ENCODE measurements around the gene SDR42E2. TPM values are rescaled to one million over a fixed set of nuclear protein-coding genes. Genes with fewer than 3 reads are reported as not detected.

Gene SDR42E2
- total RNA-seq, 4 donors from 2014 or later: not detected

DNA sequence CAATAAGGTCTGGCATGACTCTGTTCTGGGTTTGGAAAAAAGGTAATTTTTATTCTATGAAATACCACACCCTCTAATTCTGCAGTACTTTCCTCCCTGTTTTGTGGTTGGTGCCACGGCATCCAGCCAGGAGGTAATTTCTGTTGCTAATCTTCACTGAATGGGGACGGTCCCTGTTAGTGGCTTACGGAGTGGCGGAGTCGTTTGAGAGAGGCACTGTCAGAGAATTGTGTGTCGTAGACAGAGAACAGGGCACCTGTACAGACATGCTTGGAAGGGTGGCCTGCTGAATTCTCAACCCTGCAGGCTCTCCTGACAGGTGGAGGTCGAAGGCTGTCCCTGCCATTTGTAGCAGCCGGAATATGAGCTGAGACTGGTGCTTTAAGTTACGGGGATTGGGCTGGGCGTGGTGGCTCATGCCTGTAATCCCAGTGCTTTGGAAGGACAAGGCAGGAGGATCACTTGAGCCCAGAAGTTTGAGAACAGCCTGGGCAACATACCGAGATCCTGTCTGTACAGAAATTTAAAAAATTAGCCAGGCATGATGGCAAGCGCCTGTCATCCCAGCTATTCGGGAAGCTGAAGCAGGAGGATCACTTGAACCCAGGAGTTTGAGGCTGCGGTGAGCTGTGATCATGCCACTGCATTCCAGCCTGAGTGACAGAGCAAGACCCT, 77.0 kb downstream of the SDR42E2 start:
- TF ChIP-seq EP300 (IDR thresholded peaks at IDR 0.05) (no peak), POLR2AphosphoS5 (IDR thresholded peaks at IDR 0.05) (no peak), POLR2A (IDR thresholded peaks at IDR 0.05; ENCODE audit: low read depth) (no peak)
- TF ChIP-seq, protein P1, sequence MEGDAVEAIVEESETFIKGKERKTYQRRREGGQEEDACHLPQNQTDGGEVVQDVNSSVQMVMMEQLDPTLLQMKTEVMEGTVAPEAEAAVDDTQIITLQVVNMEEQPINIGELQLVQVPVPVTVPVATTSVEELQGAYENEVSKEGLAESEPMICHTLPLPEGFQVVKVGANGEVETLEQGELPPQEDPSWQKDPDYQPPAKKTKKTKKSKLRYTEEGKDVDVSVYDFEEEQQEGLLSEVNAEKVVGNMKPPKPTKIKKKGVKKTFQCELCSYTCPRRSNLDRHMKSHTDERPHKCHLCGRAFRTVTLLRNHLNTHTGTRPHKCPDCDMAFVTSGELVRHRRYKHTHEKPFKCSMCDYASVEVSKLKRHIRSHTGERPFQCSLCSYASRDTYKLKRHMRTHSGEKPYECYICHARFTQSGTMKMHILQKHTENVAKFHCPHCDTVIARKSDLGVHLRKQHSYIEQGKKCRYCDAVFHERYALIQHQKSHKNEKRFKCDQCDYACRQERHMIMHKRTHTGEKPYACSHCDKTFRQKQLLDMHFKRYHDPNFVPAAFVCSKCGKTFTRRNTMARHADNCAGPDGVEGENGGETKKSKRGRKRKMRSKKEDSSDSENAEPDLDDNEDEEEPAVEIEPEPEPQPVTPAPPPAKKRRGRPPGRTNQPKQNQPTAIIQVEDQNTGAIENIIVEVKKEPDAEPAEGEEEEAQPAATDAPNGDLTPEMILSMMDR (IDR thresholded peaks at IDR 0.05): no peak
- Histone ChIP-seq H3K4me1 (peaks cover 18 to 58% (median 39%) of the 10 kb centered on the region in 4 donors), H3K27ac (replicated peaks in 1 of 4) (peak overlapping the region; percentile 62 to 68 (median 66)), H3K27me3 (no peaks in the 10 kb centered on the region), H3K36me3 (peaks cover 6 to 23% (median 14%) of the 10 kb centered on the region in 4 donors), H3K9me3 (no peaks in the 10 kb centered on the region), H3K4me3 (no peak overlapping the region)
- WGBS: 83% methylated on average over 13 of the region's 14 CpGs
- intact Hi-C loops (cut with DNase I): no loop called here
- no peak for DNase-seq (ENCODE audit: extremely low spot score)

DNA sequence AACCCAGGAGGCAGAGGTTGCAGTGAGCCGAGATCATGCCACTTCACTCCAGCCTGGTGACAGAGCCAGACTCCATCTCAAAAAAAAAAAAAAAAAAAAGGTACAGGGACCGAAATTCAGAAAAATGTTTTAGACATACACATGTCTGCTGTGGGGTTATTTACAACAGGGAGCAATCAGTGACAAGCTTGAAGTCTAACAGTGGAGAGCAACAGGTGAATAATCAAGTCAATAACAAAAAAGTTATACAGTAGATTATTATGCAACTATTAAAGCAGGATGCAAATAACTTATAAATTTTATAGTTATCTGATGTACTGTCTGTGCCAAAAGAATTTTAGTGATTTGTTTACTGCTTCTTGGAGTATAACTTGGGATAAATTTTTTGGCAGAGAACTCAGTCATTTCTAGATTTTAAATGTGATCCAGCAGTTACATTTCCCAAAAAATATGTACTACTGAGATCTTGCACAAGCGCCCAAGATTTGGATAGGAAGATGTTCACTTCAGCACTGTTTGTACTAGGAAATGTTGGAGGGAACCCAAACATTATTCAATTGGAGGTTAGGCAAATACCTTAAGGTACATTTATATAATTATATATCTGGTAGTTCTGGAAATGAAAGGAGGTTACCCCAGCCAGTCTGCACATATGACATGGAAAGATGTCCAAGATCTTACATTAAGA, 77.9 kb downstream of the SDR42E2 start:
- intact Hi-C loops (cut with DNase I): loop anchor here (5.0 kb wide), 2 partner anchors 33 to 52 kb away; partner anchors contain the start of gene EEF2K
- peaks cover 18 to 58% (median 39%) of the 10 kb centered on the region in 4 donors for H3K4me1 ChIP-seq
- DNase-seq (ENCODE audit: extremely low spot score): no peak
- WGBS: 42% methylated on average over 3 of the region's 3 CpGs
- peak overlapping the region; percentile 65 to 74 (median 68) for H3K27ac ChIP-seq (replicated peaks in 1 of 4)
- H3K9me3 ChIP-seq: no peaks in the 10 kb centered on the region
- no peak overlapping the region for H3K4me3 ChIP-seq
- TF ChIP-seq POLR2AphosphoS5 (IDR thresholded peaks at IDR 0.05) (peak in 1 of 2 donors; percentile 61), POLR2A (IDR thresholded peaks at IDR 0.05; ENCODE audit: low read depth) (no peak)
- peaks cover 9 to 32% (median 20%) of the 10 kb centered on the region in 4 donors for H3K36me3 ChIP-seq
- H3K27me3 ChIP-seq: no peaks in the 10 kb centered on the region

Other genes starting within 250 kb of the SDR42E2 start
- gene UQCRC2, start 209.1 kb upstream of the SDR42E2 start, total RNA-seq: 100 to 1,000 TPM; 147 to 209 (median 186) TPM
- not detected for gene PDZD9, start 161.4 kb upstream of the SDR42E2 start, total RNA-seq
- 10 to 100 TPM; 15.1 to 21.6 (median 17.6) TPM for gene MOSMO, start 154.4 kb upstream of the SDR42E2 start, total RNA-seq
- under 1 TPM in 3 of 4 donors, not detected in 1; 0.06 to 0.42 (median 0.17) TPM for gene VWA3A, start 70.0 kb upstream of the SDR42E2 start, total RNA-seq
- gene EEF2K, start 43.8 kb downstream of the SDR42E2 start, total RNA-seq: 10 to 100 TPM; 18.1 to 37.7 (median 31.6) TPM
- gene POLR3E, start 134.9 kb downstream of the SDR42E2 start, total RNA-seq: 10 to 100 TPM; 39.9 to 50.7 (median 49.0) TPM
- 10 to 100 TPM; 37.0 to 54.0 (median 39.5) TPM for gene CDR2, start 212.1 kb downstream of the SDR42E2 start, total RNA-seq

All from esophagus muscularis mucosa (tissue), 4 donors.